ENCODE measurements around the gene NAA40.
A peak's percentile ranks its signal among the peaks of the same experiment; 100 is the strongest.

NAA40 gene

DNA sequence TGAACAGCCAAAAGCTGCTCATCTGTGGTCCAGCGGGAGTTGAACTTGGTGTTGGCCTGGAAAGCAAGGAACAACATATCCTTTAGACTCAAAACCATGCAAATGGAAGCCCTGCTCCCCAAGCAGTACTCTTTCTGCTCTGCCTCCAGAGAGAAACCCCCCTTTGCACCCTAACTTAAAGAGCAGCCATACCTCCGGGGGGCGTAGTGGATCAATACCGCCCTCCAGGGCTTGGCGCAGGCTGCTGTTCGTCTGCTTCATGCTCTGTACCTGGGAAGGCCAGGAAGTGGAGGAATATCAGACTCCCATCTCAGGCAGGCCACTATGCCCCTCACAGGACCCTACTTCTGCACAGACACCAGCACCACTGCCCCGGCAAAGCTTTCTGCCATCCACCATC lies 26.1 kb upstream of the NAA40 start:
- Histone ChIP-seq H3K27ac (ENCODE audit: low read depth, low read length) (no peak overlapping the region), H3K4me3 (ENCODE audit: low read depth, low read length) (no peak overlapping the region), H3K36me3 (ENCODE audit: insufficient read depth, low read length) (no peaks in the 10 kb centered on the region), H3K27me3 (ENCODE audit: insufficient read depth, low read length) (no peaks in the 10 kb centered on the region), H2AFZ (ENCODE audit: low read length, unreplicated experiment) (no peak overlapping the region), H3K79me2 (ENCODE audit: control insufficient read depth, insufficient read depth, low read length, unreplicated experiment) (no peaks in the 10 kb centered on the region), H3K4me1 (ENCODE audit: control insufficient read depth, insufficient read depth, low read length, unreplicated experiment) (peaks cover 5% of the 10 kb centered on the region)

DNA sequence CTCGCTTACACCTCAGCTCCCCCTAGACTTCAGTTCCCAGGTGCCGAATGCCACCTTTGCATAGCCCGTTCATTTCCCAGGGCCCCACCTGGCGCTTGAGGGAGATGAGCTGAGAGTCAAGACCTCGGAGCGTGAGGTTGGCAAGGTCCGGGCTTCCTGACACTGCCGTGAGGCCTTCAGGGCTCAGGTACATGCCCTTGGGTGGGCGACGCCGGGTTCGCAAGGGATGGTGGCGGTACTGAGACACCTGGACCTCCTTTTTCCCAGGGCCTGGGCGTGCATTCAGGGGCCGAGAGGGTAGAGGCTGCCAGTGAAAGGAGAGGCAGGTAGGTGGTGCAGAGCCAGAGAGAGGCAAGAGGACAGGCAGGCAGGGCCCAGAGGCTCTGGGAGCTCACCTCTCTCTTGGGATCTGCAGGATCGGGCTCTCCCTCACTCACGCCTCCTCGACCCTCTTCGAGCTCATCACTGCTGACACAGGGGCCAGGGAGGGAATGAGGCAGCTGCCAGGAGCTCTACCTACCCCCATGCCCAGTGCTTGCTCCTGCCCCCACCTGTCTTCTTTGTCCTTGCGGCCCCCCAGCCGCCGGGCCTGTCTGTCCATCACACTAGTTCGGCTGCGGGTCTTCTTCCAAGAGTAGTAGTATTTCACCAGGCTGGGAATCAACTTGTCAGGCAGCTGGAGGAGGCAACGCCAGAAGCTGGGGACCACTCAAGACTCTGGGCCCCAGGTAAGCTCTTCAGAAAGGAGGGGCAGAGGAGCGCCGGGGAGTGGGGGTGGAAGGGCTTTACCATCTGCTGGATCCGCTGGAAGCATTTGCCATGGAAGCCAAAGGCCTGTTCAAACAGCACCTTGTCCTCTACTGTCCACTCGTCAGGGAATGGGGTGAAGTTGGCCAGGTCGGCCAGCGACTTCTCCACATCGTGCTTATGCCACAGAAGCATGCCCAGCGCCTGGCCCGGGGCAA lies 24.7 kb upstream of the NAA40 start:
- no peaks in the 10 kb centered on the region for H3K27me3 ChIP-seq (ENCODE audit: insufficient read depth, low read length)
- H3K36me3 ChIP-seq (ENCODE audit: insufficient read depth, low read length) = no peaks in the 10 kb centered on the region
- no peak overlapping the region for H3K27ac ChIP-seq (ENCODE audit: low read depth, low read length)
- peaks cover 17% of the 10 kb centered on the region for H3K4me1 ChIP-seq (ENCODE audit: control insufficient read depth, insufficient read depth, low read length, unreplicated experiment)
- H3K79me2 ChIP-seq (ENCODE audit: control insufficient read depth, insufficient read depth, low read length, unreplicated experiment) = no peaks in the 10 kb centered on the region
- H2AFZ ChIP-seq (ENCODE audit: low read length, unreplicated experiment) = no peak overlapping the region
- H3K4me3 ChIP-seq (ENCODE audit: low read depth, low read length) = no peak overlapping the region

DNA sequence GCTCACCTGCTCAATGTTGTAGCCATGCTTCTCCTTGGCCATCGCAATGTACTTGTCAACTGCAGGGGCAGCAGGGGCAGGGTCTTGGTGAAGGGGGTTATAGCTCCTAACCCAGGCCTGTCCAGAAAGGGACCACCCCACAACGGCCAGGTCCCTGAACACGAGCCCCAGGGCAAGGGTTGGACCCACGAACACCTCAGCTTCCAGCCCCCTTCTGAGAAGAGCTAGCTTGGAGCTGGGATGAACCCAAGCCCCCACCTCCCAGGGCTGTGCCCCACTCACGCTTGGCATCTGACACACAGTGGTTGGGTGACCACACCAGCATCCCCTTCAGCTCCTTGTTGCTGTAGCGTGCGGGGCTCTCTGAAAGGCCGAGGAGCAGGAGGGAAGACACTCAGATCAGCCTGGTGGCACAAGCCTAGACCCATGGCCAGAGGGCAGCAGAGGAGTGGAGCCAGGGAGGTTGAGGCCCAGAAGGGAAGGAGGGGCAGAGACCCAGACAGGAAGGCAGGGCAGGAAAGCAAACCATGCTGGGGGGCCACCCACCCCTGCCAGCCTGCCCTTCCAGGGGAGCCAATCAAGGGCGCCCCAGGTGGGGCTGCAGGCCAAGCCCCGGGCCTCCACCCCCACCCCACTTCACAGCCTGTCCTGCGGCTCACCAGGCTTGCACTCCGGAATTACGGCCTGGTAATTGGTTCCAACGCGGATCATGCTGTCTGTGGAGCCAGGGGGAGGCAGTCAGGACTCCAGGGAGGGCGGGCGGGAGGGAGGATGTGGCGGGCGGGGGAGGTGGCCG lies 23.7 kb upstream of the NAA40 start:
- Histone ChIP-seq H3K36me3 (ENCODE audit: insufficient read depth, low read length) (no peaks in the 10 kb centered on the region), H3K27ac (ENCODE audit: low read depth, low read length) (no peak overlapping the region), H2AFZ (ENCODE audit: low read length, unreplicated experiment) (no peak overlapping the region), H3K27me3 (ENCODE audit: insufficient read depth, low read length) (no peaks in the 10 kb centered on the region), H3K79me2 (ENCODE audit: control insufficient read depth, insufficient read depth, low read length, unreplicated experiment) (no peaks in the 10 kb centered on the region), H3K4me1 (ENCODE audit: control insufficient read depth, insufficient read depth, low read length, unreplicated experiment) (peaks cover 19% of the 10 kb centered on the region), H3K4me3 (ENCODE audit: low read depth, low read length) (no peak overlapping the region)

DNA sequence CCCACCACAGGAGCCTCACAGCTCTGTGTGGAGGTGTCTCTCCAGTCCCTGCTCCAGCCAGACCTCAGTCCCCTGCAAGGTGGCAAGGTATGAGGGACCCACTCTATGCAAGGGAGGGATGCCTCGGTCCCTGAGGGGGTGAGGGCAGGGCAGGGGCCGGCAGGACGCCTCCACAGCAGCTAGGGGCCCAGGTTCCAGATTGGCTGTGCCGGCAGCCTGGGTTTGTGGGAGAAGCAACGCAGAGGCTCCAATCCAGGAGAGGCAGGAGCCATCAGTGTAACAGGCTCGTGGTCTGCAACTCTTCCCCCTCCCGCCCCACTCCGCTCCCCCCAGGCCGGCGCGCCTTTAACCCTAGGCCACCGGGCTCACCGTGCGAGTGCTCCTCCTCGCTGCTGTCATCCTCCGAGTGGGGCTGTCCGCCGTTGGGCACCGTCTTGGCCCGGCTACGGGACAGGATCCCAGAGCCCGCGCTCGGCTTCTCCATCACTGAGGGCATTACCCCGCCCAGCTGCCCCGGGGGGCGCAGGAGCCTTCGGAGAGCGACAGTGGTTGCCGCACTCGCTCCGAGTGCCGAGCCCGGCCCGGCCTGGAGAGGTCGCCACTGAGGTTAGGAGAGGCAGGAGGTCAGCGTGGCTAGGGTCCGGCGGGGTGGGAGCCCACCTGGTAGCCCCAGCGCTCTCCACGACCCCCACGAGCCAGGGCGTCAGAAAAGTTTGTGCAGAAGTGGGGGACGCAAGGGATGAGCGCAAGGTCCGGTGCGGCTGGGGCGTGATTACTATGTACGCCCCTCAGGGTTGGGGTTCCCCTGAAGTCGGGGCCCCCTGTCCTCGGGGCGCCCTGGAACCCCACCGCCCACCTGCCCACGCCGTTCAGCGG lies 22.6 kb upstream of the NAA40 start:
- H2AFZ ChIP-seq (ENCODE audit: low read length, unreplicated experiment) = no peak overlapping the region

DNA sequence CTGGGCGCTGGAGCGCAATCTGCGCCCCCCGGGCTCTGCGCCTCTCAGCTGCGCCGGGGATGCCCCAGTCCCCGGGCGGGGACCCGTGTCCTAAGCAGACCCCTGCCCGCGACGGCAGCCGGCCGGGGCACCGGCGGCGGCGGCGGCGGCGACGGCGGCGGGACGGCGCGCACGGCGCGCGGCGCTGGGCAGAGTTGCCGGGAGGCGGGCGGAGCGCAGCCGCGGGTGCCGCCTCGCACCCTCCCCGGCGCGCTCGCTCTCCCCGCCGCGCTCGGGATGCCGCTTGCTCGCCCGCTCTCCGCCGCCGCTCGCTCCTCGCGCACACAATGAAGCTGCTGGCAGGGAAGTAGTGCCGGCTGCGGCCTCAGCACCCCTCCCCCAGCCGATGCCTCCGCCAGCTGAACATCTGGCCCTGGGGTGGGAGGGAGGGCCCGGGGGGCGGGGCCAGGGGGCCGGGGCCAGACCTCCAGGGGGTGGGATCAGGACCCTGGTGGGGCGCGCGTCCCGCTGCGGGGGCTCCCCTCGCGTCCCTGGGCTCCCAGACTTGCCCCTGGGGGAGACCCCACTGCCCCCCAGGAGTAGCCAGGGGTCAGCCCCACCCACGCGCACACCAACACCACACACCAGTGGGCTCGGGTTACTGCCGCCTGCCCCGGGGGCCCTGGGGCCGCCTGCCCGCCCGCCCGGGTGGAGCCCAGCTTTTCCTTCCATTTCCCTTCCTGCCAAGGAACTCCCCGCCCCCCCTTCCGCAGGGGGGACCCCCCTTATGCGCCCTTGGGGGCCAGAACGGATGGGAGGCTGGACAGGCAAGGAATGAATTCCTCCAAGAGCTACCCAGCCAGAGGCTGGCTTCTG lies 21.7 kb upstream of the NAA40 start, which contains the start of gene RCOR2:
Gene RCOR2, minus strand, starts transcription at position 328 of the 855 bp plus-strand sequence. CDS start 708 bp downstream, outside the sequence.
- peak within 1 kb of the TSS; percentile 77 for H3K4me3 ChIP-seq (ENCODE audit: low read depth, low read length)
- H3K36me3 ChIP-seq (ENCODE audit: insufficient read depth, low read length) = no peaks in the 10 kb centered on the region
- H3K4me1 ChIP-seq (ENCODE audit: control insufficient read depth, insufficient read depth, low read length, unreplicated experiment) = peaks cover 24% of the 10 kb centered on the region
- H2AFZ ChIP-seq (ENCODE audit: low read length, unreplicated experiment) = no peak within 1 kb of the TSS
- H3K27me3 ChIP-seq (ENCODE audit: insufficient read depth, low read length) = no peaks in the 10 kb centered on the region
- no peak within 1 kb of the TSS for H3K27ac ChIP-seq (ENCODE audit: low read depth, low read length)
- no peaks in the 10 kb centered on the region for H3K79me2 ChIP-seq (ENCODE audit: control insufficient read depth, insufficient read depth, low read length, unreplicated experiment)

More for the DNA sequence above, 22.6 kb upstream of the NAA40 start:
- Histone ChIP-seq H3K36me3 (ENCODE audit: insufficient read depth, low read length) (no peaks in the 10 kb centered on the region), H3K27me3 (ENCODE audit: insufficient read depth, low read length) (no peaks in the 10 kb centered on the region), H3K4me1 (ENCODE audit: control insufficient read depth, insufficient read depth, low read length, unreplicated experiment) (peaks cover 24% of the 10 kb centered on the region), H3K4me3 (ENCODE audit: low read depth, low read length) (peak overlapping the region; percentile 77), H3K27ac (ENCODE audit: low read depth, low read length) (no peak overlapping the region), H3K79me2 (ENCODE audit: control insufficient read depth, insufficient read depth, low read length, unreplicated experiment) (no peaks in the 10 kb centered on the region)

- H3K27ac ChIP-seq (ENCODE audit: low read depth, low read length) = no peak overlapping the region
- no peaks in the 10 kb centered on the region for H3K79me2 ChIP-seq (ENCODE audit: control insufficient read depth, insufficient read depth, low read length, unreplicated experiment)
- no peak overlapping the region for H2AFZ ChIP-seq (ENCODE audit: low read length, unreplicated experiment)
- H3K27me3 ChIP-seq (ENCODE audit: insufficient read depth, low read length) = no peaks in the 10 kb centered on the region
- peak overlapping the region; percentile 77 for H3K4me3 ChIP-seq (ENCODE audit: low read depth, low read length)
- H3K36me3 ChIP-seq (ENCODE audit: insufficient read depth, low read length) = no peaks in the 10 kb centered on the region
- peaks cover 24% of the 10 kb centered on the region for H3K4me1 ChIP-seq (ENCODE audit: control insufficient read depth, insufficient read depth, low read length, unreplicated experiment)
These were observed 20.9 kb upstream of the NAA40 start for GRCh38 chr11:63917692-63918506.

- H2AFZ ChIP-seq (ENCODE audit: low read length, unreplicated experiment) = peak overlapping the region; percentile 1
- H3K27ac ChIP-seq (ENCODE audit: low read depth, low read length) = peak overlapping the region; percentile 22; the same call in 1 of the 2 replicates
- no peaks in the 10 kb centered on the region for H3K36me3 ChIP-seq (ENCODE audit: insufficient read depth, low read length)
- H3K4me3 ChIP-seq (ENCODE audit: low read depth, low read length) = peak overlapping the region; percentile 77
- H3K27me3 ChIP-seq (ENCODE audit: insufficient read depth, low read length) = no peaks in the 10 kb centered on the region
- H3K79me2 ChIP-seq (ENCODE audit: control insufficient read depth, insufficient read depth, low read length, unreplicated experiment) = no peaks in the 10 kb centered on the region
- peaks cover 24% of the 10 kb centered on the region for H3K4me1 ChIP-seq (ENCODE audit: control insufficient read depth, insufficient read depth, low read length, unreplicated experiment)
These were observed 20.2 kb upstream of the NAA40 start for GRCh38 chr11:63918507-63919191.

GRCh38 chr11:63919267-63920125 lies 19.3 kb upstream of the NAA40 start:
- Histone ChIP-seq H3K36me3 (ENCODE audit: insufficient read depth, low read length) (no peaks in the 10 kb centered on the region), H3K4me3 (ENCODE audit: low read depth, low read length) (peak overlapping the region; percentile 50), H3K27ac (ENCODE audit: low read depth, low read length) (peak overlapping the region; percentile 22), H3K4me1 (ENCODE audit: control insufficient read depth, insufficient read depth, low read length, unreplicated experiment) (peaks cover 24% of the 10 kb centered on the region), H3K79me2 (ENCODE audit: control insufficient read depth, insufficient read depth, low read length, unreplicated experiment) (no peaks in the 10 kb centered on the region), H2AFZ (ENCODE audit: low read length, unreplicated experiment) (peak overlapping the region; percentile 1), H3K27me3 (ENCODE audit: insufficient read depth, low read length) (no peaks in the 10 kb centered on the region)

Measured in ACC112 (cell line).